HepG2 (cell line): ENCODE data around the gene MFRP. TPM values are rescaled to one million over a fixed set of nuclear protein-coding genes. Genes with fewer than 3 reads are reported as not detected.
A peak's percentile ranks its signal among the peaks of the same experiment; 100 is the strongest.

Experiments
- AGO1 ChIP-seq: fragments of 200-400 bp; formaldehyde crosslinking; IDR thresholded peaks from 2 replicates; pipeline ENCODE4 v1.6.1; 2017; ENCODE audit warnings: mild to moderate bottlenecking, low read depth, low read length, moderate library complexity; ENCODE audit not compliant: poor library complexity, severe bottlenecking
- CBFB ChIP-seq: sonication (generic); formaldehyde crosslinking; IDR thresholded peaks from 2 replicates; pipeline ENCODE4 v1.4.0; 2020; ENCODE audit warnings: missing genetic modification reagents
- GATAD2A ChIP-seq: IDR thresholded peaks from 2 replicates; pipeline ENCODE4 v1.6.1; 2016
- HMG20A ChIP-seq: IDR thresholded peaks from 2 replicates; pipeline ENCODE4 v1.6.1; 2016; ENCODE audit warnings: borderline replicate concordance
- HNF4A ChIP-seq: sonication (generic); formaldehyde crosslinking; IDR thresholded peaks from 2 replicates; pipeline ENCODE4 v1.4.0; 2020; ENCODE audit warnings: missing genetic modification reagents
- HOXD1 ChIP-seq: sonication (generic); formaldehyde crosslinking; IDR thresholded peaks from 2 replicates; pipeline ENCODE4 v1.5.0; 2020; ENCODE audit warnings: missing genetic modification reagents
- KAT8 ChIP-seq: IDR thresholded peaks from 2 replicates; pipeline ENCODE4 v1.6.1; 2016; ENCODE audit warnings: missing genetic modification reagents, missing compliant biosample characterization
- KLF6 ChIP-seq: IDR thresholded peaks from 2 replicates; pipeline ENCODE4 v1.8.0; 2016; ENCODE audit warnings: missing biosample characterization, missing genetic modification reagents
- MEIS1 ChIP-seq: sonication (generic); formaldehyde crosslinking; IDR thresholded peaks from 2 replicates; pipeline ENCODE4 v1.9.0; 2021; ENCODE audit warnings: mild to moderate bottlenecking, missing genetic modification reagents, moderate library complexity, borderline replicate concordance
- MEIS2 ChIP-seq: sonication (generic); formaldehyde crosslinking; IDR thresholded peaks from 2 replicates; pipeline ENCODE4 v1.9.0; 2021; ENCODE audit warnings: mild to moderate bottlenecking, missing genetic modification reagents
- NR1H2 ChIP-seq: sonication (generic); formaldehyde crosslinking; IDR thresholded peaks from 2 replicates; pipeline ENCODE4 v1.8.1; 2022; ENCODE audit warnings: low read depth, missing genetic modification reagents, borderline replicate concordance
- NRL ChIP-seq: sonication (generic); formaldehyde crosslinking; IDR thresholded peaks from 2 replicates; pipeline ENCODE4 v1.5.0; 2020; ENCODE audit warnings: missing genetic modification reagents, mild to moderate bottlenecking, moderate library complexity, borderline replicate concordance
- RFX1 ChIP-seq: fragments of 450-650 bp; IDR thresholded peaks from 2 replicates; pipeline ENCODE4 v1.6.1; 2017
- SNAI1 ChIP-seq: sonication (generic); formaldehyde crosslinking; IDR thresholded peaks from 2 replicates; pipeline ENCODE4 v1.5.0; 2020; ENCODE audit warnings: mild to moderate bottlenecking, missing genetic modification reagents, borderline replicate concordance
- SNAPC2 ChIP-seq: sonication (generic); formaldehyde crosslinking; IDR thresholded peaks from 2 replicates; pipeline ENCODE4 v1.8.1; 2022; ENCODE audit warnings: mild to moderate bottlenecking, missing genetic modification reagents
- SOX6 ChIP-seq, 2 experiments: fragments of 450-650 bp in 1 of 2; sonication (generic) in 1 of 2; formaldehyde crosslinking in 1 of 2; IDR thresholded peaks; 2 replicates each; pipeline versions ENCODE4 v1.4.0 to v1.6.1; 2017 to 2020; ENCODE audit warnings: antibody characterized with exemption in 1 of 2, mild to moderate bottlenecking in 1 of 2, missing genetic modification reagents in 1 of 2
- SP1 ChIP-seq, 2 experiments: fragments of 450-650 bp in 1 of 2; sonication (generic) in 1 of 2; formaldehyde crosslinking in 1 of 2; IDR thresholded peaks; 2 replicates each; pipeline versions ENCODE4 v1.4.0 to v1.6.1; 2016 to 2020; ENCODE audit warnings: missing genetic modification reagents in 1 of 2
- TBL1XR1 ChIP-seq: fragments of 150-350 bp; IDR thresholded peaks from 2 replicates; pipeline ENCODE4 v1.6.1; 2014; ENCODE audit warnings: borderline replicate concordance, low read length; ENCODE audit not compliant: partially characterized antibody
- TFAP4 ChIP-seq: sonication (generic); IDR thresholded peaks from 2 replicates; pipeline ENCODE4 v1.6.1; 2016; ENCODE audit warnings: low read depth, borderline replicate concordance
- THYN1 ChIP-seq: sonication (generic); formaldehyde crosslinking; IDR thresholded peaks from 2 replicates; pipeline ENCODE4 v1.8.1; 2023; ENCODE audit warnings: low read depth, mild to moderate bottlenecking, moderate library complexity, missing genetic modification reagents, borderline replicate concordance
- TRIM24 ChIP-seq: sonication (generic); formaldehyde crosslinking; IDR thresholded peaks from 2 replicates; pipeline ENCODE4 v1.8.0; 2022; ENCODE audit warnings: mild to moderate bottlenecking, missing genetic modification reagents
- WIZ ChIP-seq: sonication (generic); formaldehyde crosslinking; IDR thresholded peaks from 2 replicates; pipeline ENCODE4 v1.5.1; 2020; ENCODE audit warnings: mild to moderate bottlenecking, missing genetic modification reagents
- ZBTB2 ChIP-seq: sonication (generic); formaldehyde crosslinking; IDR thresholded peaks from 2 replicates; pipeline ENCODE4 v1.8.0; 2022; ENCODE audit warnings: low read depth, missing genetic modification reagents
- ZNF296 ChIP-seq: sonication (generic); formaldehyde crosslinking; conservative IDR thresholded peaks from 2 replicates; pipeline ENCODE4 v1.5.0; 2020; ENCODE audit warnings: mild to moderate bottlenecking, missing genetic modification reagents
- ZNF33B ChIP-seq: sonication (generic); formaldehyde crosslinking; IDR thresholded peaks from 2 replicates; pipeline ENCODE4 v1.5.1; 2020; ENCODE audit warnings: mild to moderate bottlenecking, missing genetic modification reagents
- ZNF430 ChIP-seq: sonication (generic); formaldehyde crosslinking; IDR thresholded peaks from 2 replicates; pipeline ENCODE4 v1.9.0; 2021; ENCODE audit warnings: mild to moderate bottlenecking, missing genetic modification reagents
- ZNF792 ChIP-seq: IDR thresholded peaks from 2 replicates; pipeline ENCODE4 v1.6.1; 2016
- polyA plus RNA-seq, 8 experiments: library from polyadenylated mRNA; depleted of rRNA in 3 of 8; stranded (reverse) in 7 of 8; unstranded in 1 of 8; fragments of >200 nt; fragmentation: Illumina TruSeq in 4 of 8; extraction: Trizol in 4 of 8; gene quantifications; 2 replicates each; pipeline versions ENCODE4 v1.2.1 to v1.2.3, GENCODE V29; 2011 to 2016; ENCODE audit warnings: low read depth in 4 of 8, missing spikeins in 1 of 8, mixed read lengths in 1 of 8; ENCODE audit not compliant: insufficient read depth in 1 of 8
- total RNA-seq, 5 experiments: library from RNA; depleted of rRNA; stranded (reverse); fragments of >200 nt; fragmentation: Illumina TruSeq; extraction: Trizol; gene quantifications; 2 replicates each; pipeline ENCODE4 v1.2.3, GENCODE V29; 2016; ENCODE audit warnings: low read depth in 1 of 5
- TF ChIP-seq, protein P1 (sequence below): IDR thresholded peaks from 2 replicates; pipeline ENCODE4 v1.6.1; 2016; ENCODE audit warnings: missing compliant biosample characterization, missing genetic modification reagents, borderline replicate concordance
- TF ChIP-seq, protein P2 (sequence below): sonication (generic); formaldehyde crosslinking; IDR thresholded peaks from 2 replicates; pipeline ENCODE4 v1.4.0; 2020; ENCODE audit warnings: mild to moderate bottlenecking, missing genetic modification reagents

Gene MFRP
- total and polyA plus RNA-seq, 2 of the 13 experiments (the other 11 are each of a cell fraction or from before 2014, with no cell fraction given): not detected

DNA sequence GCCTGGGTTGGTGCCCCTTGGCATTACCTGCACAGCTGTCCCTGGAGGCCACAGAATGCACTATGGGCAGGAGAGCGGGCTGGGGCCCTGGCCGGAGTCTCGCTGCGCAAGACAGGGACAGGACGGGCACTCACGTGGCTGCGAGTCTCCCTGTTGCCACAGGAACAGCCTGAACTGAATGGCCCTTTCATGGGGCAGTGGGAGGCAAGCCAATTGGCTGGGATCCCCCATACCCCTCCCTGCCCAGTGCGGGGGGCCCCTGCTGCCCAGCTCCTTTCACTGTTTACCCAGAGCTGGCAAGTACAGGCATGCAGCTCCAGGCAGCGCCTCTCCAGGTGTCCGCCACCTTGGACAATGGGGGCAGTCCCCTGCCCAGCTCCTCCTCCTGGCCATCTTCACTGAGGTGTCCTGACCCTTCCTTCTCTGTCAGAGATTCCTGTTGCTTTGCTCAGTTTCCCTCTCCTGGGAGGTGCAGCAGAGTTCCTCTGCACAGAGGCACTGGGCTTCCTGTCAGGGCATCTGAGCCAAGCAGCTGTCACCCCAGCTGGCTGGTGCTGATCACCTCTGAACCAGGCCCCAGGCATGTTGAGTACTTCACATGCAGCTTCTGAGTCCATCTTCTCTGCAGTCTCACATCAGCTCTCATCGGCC lies 29.8 kb upstream of the MFRP start (continued):
- TF ChIP-seq SNAI1 (CRISPR knock-in tag) (no peak), ZNF792 (CRISPR knock-in tag) (peak; percentile 74; the same call in 1 of the 2 replicates), THYN1 (CRISPR knock-in tag) (no peak), HOXD1 (CRISPR knock-in tag) (0 out of 2 replicates have a peak, but pooled peaks have one; percentile 47), MEIS2 (0 out of 2 replicates have a peak, but pooled peaks have one; percentile 55), ZBTB2 (CRISPR knock-in tag) (no peak), KLF6 (CRISPR knock-in tag) (0 out of 2 replicates have a peak, but pooled peaks have one; percentile 26), SOX6 (IDR thresholded peaks at IDR 0.05) (no peak), SOX6 (CRISPR knock-in tag; IDR thresholded peaks at IDR 0.05) (peak; percentile 75), RFX1 (peak; percentile 77), SNAPC2 (CRISPR knock-in tag) (no peak), NRL (CRISPR knock-in tag) (no peak), CBFB (no peak; the same call in 1 of the 2 replicates), ZNF296 (no peak), ZNF33B (CRISPR knock-in tag) (no peak), WIZ (CRISPR knock-in tag) (no peak), ZNF430 (CRISPR knock-in tag) (0 out of 2 replicates have a peak, but pooled peaks have one; percentile 32), TBL1XR1 (no peak), HMG20A (CRISPR knock-in tag) (peak; percentile 49; the same call in 1 of the 2 replicates), TRIM24 (CRISPR knock-in tag) (no peak), GATAD2A (CRISPR knock-in tag) (peak; percentile 82), HNF4A (peak; percentile 53), TFAP4 (peak; percentile 73; the same call in 1 of the 2 replicates), SP1 (IDR thresholded peaks at IDR 0.05) (no peak), SP1 (CRISPR knock-in tag; IDR thresholded peaks at IDR 0.05) (peak; percentile 26; the same call in 1 of the 2 replicates), NR1H2 (CRISPR knock-in tag) (no peak), MEIS1 (CRISPR knock-in tag) (no peak), AGO1 (peak; percentile 46), KAT8 (CRISPR knock-in tag) (peak; percentile 58; the same call in 1 of the 2 replicates)
- TF ChIP-seq, protein P1, sequence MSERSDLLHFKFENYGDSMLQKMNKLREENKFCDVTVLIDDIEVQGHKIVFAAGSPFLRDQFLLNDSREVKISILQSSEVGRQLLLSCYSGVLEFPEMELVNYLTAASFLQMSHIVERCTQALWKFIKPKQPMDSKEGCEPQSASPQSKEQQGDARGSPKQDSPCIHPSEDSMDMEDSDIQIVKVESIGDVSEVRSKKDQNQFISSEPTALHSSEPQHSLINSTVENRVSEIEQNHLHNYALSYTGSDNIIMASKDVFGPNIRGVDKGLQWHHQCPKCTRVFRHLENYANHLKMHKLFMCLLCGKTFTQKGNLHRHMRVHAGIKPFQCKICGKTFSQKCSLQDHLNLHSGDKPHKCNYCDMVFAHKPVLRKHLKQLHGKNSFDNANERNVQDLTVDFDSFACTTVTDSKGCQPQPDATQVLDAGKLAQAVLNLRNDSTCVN (CRISPR knock-in tag): no peak
- TF ChIP-seq, protein P2, sequence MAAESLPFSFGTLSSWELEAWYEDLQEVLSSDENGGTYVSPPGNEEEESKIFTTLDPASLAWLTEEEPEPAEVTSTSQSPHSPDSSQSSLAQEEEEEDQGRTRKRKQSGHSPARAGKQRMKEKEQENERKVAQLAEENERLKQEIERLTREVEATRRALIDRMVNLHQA (CRISPR knock-in tag): no peak
